ENCODE measurements around the gene SH3TC1.

DNA sequence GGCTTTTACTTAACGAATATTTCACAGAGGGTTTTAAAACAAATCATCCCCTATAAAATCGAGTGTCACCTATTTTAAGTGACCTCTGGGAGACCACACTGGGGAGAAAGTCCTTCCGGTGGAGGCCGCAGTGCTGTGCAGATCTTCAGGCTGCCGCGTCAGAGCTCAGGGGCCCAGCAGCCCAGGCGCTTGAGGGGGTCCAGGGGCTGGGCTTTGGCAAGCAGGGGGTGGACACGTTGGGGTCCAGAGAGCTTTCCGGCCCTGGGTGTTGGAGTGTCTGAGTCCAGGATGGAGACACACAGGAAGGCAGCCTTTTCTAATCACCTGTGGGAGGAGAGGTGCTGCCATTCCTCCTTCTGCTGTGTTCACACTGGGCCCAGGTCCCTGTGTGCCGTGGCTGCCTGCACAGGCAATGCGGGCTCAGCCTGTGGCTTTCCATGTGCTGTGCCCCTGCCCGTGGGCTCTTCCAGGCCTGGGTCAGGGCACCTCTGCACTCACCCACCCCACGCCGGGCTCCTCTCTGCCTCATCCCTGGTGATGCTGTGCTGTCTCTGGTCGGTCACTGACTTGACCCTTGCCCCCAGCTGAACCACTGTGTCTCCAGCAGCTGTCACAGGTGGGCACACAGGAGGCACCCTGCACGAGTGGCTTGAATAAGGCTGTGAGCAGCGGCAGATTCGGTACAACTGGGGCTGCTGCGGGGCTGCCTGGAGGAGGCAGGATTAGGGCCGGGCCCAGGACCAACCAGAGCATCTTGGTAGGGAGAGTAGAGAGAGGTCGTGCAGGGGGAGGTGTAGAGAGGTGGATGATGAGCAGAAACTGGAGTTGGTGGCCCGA lies 80.4 kb downstream of the SH3TC1 start:
- TF ChIP-seq MAX (IDR thresholded peaks at IDR 0.05) (no peak), POLR2AphosphoS5 (IDR thresholded peaks at IDR 0.05; ENCODE audit: low read depth, low read length) (no peak), KDM1A (IDR thresholded peaks at IDR 0.05; ENCODE audit: borderline replicate concordance, low read length) (no peak), USF2 (IDR thresholded peaks at IDR 0.05; ENCODE audit: low read length) (no peak), SP2 (IDR thresholded peaks at IDR 0.05; ENCODE audit: low read length) (no peak), BRCA1 (IDR thresholded peaks at IDR 0.05; ENCODE audit: low read depth, low read length) (no peak), ZNF274 (IDR thresholded peaks at IDR 0.05; ENCODE audit: borderline replicate concordance, extremely low read depth, low read length) (no peak), CTCF (IDR thresholded peaks at IDR 0.05; ENCODE audit: control extremely low read depth in 1 of 3, insufficient read depth in 1 of 3, low read depth in 1 of 3, low read length in 3 of 3) (no peak)
